Stimulated activated CD4-positive, alpha-beta T cell treated with anti-CD3 and anti-CD28 coated beads, Interleukin-2, amount 100 ng/mL, for 24 hours (primary cell): ENCODE data around the gene RPGR.

Experiments used
- DNase-seq, 2 donors: peaks; one replicate each; pipeline ENCODE4 v3.0.0-alpha.2; 2020

RPGR gene, protein sequence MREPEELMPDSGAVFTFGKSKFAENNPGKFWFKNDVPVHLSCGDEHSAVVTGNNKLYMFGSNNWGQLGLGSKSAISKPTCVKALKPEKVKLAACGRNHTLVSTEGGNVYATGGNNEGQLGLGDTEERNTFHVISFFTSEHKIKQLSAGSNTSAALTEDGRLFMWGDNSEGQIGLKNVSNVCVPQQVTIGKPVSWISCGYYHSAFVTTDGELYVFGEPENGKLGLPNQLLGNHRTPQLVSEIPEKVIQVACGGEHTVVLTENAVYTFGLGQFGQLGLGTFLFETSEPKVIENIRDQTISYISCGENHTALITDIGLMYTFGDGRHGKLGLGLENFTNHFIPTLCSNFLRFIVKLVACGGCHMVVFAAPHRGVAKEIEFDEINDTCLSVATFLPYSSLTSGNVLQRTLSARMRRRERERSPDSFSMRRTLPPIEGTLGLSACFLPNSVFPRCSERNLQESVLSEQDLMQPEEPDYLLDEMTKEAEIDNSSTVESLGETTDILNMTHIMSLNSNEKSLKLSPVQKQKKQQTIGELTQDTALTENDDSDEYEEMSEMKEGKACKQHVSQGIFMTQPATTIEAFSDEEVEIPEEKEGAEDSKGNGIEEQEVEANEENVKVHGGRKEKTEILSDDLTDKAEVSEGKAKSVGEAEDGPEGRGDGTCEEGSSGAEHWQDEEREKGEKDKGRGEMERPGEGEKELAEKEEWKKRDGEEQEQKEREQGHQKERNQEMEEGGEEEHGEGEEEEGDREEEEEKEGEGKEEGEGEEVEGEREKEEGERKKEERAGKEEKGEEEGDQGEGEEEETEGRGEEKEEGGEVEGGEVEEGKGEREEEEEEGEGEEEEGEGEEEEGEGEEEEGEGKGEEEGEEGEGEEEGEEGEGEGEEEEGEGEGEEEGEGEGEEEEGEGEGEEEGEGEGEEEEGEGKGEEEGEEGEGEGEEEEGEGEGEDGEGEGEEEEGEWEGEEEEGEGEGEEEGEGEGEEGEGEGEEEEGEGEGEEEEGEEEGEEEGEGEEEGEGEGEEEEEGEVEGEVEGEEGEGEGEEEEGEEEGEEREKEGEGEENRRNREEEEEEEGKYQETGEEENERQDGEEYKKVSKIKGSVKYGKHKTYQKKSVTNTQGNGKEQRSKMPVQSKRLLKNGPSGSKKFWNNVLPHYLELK

DNA sequence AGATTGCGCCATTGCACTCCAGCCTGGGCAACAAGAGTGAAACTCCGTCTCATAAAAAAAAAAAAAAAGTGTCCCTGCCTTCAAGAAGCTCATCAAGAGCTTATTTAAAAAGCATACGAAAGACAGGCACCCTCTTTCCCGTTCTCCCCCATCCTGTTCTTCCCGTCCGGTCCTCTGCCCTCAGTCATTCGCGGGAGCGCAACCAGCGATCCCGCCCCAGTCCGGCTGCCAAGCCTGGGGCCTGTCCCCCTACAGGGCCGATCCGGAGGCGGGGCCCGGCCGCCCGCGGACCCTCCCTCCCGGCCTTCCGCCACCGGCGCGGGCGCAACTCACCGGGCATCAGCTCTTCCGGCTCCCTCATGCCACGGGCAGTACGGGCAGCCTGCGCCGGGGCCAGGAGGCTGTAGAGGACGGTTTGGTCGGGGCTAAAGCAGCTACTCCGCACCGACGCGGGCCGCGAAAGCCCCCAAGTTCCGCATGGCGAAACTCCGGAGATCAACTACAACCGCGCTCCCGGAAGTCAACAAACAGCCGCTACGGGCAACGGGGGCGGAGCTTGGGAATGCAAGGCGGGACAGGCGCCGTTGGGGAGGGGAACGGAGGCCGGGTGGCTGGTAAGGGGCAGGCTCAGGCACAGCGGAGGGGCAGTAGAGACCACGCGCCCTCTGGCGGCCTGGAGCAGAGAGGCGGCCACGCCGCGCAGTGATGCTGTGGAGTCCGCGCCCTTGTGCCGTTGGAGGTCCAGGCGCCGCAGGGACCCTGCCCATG is at the start of gene RPGR:
Gene RPGR (minus strand): TSS at position 503 of the 768 bp plus-strand sequence. CDS start 142 bp downstream, at position 361.
- peak; percentile 90 for DNase-seq

DNA sequence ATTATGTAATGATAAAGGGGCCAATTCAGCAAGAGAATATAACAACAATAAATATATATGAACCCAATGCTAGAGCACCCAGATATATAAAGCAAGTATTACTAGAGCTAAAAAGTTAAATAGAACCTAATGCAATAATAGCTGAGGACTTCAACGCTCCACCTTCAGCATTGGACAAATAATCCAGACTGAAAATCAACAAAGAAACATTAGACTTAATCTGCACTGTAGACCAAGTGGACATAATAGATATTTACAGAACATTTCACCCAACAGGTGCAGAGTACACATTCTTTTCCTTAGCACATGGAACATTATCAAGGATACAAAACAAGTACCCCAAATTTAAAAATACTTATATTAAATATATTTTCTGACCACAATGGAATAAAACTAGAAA is 49.4 kb upstream of the RPGR start:
- DNase-seq: no peak

DNA sequence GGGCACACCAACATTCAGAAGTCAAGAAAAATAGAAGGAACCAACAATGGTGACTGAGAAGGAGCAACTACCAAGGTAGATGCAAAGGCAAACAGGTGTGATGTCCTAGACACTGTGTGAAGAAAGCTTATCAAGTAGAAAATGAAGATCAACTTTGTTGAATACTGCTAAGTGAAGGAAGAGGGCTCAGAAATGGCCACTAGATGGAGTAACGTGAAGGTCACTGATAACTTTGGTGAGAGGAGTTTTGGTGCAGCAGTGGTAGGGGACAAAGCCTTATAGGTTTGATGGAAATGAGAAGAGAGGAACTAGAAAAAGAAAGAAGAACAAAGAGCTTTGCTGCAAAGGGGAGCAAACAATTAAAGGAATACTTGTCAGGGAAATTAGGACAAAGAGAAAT is 48.6 kb upstream of the RPGR start:
- DNase-seq: no peak

DNA sequence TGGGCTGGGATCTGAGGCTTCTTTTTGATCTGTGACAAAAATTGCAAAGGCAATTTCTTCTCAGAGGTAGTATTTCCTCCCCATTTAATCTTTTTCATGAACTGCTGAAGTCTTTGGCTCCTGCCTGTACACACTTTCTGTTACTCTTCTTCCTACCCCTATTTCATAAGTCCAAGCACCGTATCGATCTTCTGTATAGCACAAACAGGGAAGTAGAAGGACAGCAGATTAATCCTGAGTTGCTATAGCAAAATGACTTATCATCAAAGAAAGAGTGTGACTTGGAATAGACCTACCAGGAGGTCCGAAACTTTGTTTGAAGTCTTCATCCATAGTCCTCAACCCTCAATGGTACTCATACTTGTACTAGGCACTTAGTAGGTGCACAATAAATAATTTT is 47.1 kb upstream of the RPGR start:
- DNase-seq: no peak

DNA sequence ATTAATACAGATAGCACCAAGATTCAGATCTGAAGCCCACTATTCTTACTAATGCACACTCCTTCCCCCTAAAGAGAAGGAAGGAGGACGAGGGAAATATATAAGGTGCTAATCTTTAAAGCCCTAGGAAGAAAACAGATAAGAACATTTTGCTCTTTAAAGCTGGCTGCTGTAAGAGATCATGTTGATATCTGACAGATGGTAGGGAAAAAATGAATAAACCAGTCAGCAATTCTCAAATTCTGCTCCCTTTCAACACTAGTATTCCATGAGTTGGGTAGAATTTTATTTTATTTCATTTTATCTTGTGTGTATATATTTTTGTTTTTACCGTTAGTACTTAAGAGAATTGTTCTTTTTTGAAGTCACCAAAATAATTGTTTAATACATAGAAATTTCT is 44.3 kb upstream of the RPGR start:
- no peak for DNase-seq

DNA sequence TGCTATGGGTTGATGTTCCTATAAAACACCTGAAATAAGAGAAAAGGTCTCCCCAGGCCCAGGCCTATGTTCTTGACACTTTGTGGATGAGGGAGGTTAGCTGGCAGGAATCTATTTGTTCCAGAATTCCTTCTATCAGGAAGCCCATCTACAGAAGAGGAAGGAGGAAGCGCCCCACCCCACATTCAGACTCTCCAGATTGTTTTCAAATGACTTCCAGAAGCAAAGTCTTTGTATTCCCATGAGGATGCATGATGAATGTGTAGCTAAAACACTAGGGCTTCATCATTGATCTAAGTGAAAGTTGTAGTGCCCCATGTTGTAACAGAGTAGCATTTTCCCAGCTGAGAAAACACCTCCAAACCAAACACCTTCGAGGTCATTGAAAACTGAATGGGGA is 41.5 kb upstream of the RPGR start:
- no peak for DNase-seq

DNA sequence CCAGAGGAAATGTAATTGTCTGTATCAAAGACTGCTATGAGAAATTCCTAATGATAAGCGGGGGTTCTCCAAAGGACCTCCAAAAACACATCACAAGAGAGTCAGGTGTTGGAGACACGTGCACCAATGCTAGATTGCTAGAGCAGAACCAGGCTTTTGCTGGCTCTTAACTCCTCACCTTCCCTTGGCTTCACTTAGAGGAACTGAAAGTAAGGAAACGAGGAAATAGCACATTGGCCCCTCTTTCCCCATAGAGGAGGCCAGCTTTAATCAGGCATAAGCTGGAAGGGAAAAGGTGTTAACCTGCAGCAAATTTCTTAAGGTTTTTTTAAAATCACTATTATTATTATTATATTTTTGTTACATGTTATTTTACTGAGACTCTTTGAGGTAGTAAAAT is 38.6 kb upstream of the RPGR start:
- no peak for DNase-seq

DNA sequence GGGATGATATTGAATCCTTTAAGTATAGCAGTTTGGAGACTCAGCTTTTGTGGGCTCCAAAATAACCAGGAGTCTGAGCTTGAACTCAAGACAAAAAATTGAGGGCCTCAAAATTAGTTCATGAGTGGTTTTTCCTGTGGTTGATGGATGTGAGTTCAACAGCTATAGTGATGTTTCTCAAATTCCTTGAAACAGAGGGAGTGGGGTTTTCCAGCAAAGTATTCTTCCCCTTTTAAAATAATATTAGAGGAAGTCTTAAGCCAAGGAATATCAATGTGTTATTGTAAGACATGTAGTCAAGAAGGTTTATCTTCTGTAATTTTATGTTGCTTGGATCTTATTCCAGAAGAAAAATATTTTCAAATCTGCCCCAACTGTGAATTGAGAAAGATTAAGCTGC is 35.7 kb upstream of the RPGR start:
- DNase-seq: no peak

DNA sequence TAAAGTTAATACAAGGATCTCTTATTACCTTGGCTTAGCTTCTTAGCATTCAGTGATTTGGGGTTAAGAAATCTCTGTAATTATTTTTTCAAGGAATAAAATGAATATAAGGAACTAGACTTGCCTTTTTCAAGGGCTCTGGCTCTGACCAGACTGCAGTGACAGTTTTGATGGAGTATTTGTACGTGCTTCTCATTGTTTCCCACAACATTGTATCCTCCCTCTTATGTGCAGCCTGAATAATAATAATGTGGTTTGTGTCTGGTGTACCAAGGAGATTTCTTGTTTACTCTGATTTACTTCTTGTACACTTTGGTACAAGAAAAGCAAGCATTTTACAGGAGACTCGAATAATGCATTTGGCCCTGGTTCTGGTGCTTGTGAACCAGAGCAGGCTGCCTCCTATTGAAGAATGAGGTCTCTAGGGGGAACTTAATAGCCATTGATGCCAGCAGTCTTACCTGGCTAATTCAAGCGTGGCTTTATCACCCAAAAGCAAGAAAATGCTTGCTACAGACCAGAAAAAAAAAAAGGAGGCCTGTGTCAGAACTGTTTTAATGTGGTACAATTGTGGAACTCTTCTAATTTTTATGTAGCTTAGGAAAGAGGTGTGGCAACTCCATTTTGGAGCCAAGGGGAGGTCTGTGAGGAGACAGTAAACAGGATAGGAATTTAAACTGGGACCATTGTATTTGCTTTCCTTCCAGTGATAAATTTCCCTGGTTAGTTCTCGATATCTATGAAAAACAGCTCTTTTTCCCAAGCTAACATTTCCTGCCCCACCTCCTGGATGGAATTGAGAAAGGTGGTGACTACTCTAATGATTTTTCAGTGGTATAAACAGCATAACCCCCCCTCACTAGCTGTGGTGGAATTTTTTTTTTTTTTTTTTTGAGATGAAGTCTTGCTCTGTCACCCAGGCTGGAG is 30.7 kb upstream of the RPGR start:
- DNase-seq: no peak

DNA sequence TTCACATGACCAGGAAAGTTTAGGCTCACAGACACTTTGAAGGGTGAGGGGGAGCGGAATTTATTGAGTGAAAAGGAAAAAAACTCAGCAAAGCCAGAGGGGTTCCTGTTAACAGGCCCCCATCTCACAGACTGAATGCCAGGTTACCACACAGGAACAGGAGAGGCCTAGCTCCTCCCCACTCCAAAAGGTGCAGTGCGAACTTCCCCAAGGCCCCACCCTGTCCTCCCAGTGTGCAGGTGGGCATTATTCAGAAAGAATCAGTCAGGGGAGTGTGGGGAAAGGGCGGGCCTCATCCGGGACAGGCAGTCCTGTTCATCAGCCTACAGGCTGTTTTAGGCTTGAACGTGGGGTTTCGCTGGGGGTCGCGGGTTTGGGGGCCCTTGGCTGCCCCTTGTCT is 29.1 kb upstream of the RPGR start:
- no peak for DNase-seq

DNA sequence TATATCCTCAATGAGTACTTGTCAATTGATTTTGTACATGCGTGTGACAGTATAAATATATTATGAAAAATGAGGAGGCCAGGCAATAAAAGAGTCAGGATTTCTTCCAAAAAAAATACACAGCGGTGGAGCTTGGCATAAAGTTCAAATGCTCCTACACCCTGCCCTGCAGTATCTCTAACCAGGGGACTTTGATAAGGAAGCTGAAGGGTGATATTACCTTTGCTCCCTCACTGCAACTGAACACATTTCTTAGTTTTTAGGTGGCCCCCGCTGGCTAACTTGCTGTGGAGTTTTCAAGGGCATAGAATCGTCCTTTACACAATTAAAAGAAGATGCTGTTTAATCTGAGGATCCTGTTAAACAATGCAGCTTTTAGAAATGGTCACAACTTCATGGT is 25.1 kb upstream of the RPGR start, which contains the start of gene OTC:
Gene OTC (plus strand): TSS at position 243 of the 400 bp plus-strand sequence. CDS start 93 bp downstream, at position 336.
- no peak for DNase-seq

DNA sequence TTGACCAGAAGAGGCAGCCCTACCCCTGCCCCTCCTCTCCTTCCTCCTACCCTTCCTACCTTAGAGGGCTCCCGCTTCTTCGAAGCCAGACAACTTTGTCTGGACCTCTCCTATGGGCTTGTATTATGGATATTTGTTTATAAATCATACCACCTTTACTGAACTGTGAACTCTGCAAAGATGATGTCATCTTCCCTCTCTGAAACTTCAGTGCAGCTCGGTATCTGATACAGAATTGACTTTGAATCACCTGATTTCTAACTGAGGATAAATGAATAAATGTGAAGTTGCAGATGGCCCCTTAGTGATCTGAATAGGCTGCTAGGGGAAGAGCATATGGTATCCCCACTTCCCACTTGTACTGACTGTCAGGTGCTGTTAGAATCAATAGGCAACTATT is 24.0 kb upstream of the RPGR start:
- no peak for DNase-seq

DNA sequence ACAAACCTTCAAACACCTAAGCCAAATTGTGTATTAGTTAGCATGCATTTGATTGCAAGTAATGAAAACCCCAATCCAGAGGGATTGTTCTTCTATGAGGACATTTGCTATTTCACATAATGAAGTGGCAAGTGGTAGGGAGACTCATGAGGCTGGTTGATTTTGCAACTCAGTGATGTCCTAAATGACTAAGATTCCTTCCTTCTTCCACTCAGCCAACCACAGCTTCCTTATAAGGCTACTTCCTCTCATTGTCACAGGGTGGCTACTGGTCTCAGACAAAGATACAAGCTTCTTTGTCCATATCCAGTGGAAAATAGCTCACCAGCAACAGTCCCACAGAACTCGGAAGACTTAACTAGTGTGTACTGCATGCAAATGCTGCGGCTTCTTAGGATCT is 19.8 kb upstream of the RPGR start:
- DNase-seq: no peak

DNA sequence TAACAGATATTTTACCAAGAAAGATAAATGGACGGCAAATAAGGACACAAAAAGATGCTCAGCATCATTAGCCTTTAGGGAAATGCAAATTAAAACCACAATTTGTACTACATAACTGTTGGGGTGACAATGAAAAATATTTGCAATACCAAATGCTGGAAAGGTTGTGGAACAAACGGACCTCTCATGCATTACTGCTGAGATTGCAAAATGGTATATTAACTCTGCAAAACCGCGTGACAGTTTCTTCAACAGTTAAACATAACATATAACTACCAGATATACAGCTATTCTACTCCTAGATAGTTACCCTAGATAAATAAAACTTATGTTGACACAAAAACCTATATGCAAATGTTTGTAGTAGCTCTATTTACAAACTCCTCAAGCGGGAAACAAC is 18.8 kb upstream of the RPGR start:
- DNase-seq: no peak

DNA sequence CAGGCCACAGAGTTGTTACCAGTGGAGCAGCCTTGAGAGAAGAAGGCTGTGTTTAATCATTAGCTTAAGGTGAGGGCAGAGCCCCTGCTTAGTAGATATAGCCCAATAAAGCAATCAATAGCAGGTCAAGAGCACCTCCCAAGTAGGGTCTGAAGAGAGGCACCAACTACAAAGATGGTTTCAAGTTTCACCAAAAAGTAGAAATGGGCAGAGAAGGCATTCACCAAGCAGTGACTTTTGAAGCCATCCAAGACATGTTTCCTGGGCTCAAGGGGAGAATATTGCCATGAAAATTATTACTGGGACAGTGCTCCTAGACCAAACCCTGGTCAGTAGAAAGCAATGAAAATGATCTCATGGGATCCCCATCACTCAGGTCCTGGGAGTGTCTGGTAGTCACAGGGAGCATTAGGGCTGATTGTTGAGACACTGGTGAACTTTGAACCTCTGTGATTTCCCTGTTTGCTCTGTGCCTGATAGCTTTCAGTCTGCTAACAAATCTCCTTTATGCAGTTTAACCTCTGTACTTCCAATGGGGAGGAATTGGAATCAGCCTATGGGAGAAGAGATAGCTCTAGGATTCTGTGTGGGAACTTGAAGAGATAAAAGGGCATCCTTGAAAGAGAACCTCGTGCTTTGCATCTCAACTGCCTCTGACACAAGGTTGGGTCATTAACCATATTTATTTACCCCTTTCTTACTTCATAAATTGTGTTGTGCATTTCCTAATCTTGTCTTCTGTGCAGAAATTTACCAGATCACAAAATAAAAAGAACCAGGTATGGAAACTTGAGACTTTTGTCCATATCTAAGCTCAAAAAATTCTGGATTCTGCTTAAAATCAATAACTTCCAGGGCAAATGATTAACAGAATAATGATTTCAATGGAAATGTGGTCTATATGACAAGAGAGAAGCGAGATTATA is 15.8 kb upstream of the RPGR start:
- no peak for DNase-seq

DNA sequence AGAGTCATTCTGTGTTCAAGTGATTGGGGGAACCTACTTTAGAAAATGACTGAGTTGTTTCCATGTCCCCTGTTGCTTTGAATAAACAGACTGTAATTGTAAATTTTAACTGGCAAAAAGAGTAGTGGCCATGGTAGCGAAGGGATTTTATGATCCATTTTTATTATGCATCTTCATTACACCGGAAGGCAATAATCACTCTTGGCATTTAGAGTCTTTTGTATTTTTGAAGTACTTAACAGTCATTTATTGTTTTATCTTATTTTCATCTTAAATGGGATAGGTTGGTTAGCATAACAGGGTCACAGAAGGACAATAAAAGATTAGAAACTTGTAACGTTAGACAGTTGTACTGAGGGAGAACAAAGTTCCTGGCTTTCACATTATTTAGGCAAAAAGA is 14.1 kb upstream of the RPGR start:
- DNase-seq: no peak

DNA sequence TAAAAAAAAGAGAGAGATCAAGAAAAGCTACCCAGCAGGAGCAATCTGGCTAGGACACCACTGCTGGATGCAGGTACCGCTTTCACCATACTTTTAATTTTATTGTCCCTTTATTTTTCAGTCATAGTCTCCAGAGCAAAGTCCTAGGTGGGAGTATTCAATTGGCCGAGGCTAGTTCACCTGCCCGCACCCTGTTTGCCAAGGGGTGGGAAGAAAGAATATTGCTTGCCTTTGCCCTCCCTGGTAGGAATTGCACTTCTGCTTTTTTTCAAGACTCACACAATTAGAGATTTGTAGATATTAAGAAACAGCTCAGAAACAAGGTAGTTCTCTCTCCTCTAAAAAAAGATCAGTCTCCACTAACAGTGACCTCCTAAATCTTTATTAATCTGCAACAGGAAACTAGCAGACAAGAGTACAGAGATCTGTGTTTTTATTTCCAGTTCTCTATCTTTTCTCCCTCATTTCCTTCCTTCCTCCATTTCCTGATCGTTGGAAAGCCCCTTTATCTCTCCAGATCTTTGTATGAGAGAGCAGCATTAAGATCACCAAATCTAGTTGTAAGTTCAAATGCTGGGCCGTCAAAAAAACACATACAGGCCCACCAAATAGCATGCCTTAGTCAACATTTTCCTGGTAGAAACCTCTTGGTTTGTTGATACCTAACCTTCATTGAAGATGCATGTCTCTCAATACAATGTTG is 9.4 kb upstream of the RPGR start:
- no peak for DNase-seq

DNA sequence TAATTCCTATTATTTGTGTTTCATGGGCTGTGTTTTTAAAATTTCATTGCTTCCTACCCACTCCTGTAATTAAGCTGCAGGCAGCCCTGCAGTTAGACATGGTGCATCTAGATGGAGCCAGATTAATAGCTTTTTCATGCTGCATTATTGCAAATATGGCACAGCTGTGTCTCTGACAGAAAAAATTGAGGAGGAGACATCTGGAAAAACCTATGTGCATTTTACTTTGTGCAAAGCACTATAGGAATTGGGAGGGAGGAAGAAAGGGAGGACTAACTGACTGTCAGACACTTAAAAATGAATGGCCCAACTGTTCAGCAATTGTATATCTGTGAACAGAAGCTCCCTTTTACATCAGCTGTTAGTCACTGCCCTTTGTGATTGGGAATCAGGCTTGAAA is 8.1 kb upstream of the RPGR start:
- DNase-seq: no peak

DNA sequence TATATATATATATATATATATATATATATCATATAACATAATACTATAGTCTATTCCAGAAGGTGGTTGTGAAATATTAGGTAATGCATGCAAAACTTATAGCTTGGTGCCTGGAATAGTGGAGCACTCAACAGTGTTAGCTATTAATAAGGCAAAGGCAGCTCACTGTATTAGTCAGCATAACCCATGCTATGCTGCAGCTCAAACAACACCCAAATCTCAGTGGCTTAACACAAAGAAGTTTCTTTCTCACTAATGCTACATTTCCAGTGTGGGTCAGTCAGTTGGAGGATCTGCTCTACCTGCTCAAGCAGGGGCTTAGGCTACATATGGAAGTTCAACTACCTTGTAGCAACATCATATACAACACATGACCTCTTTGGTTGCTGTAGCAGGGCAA is 5.2 kb upstream of the RPGR start:
- no peak for DNase-seq

DNA sequence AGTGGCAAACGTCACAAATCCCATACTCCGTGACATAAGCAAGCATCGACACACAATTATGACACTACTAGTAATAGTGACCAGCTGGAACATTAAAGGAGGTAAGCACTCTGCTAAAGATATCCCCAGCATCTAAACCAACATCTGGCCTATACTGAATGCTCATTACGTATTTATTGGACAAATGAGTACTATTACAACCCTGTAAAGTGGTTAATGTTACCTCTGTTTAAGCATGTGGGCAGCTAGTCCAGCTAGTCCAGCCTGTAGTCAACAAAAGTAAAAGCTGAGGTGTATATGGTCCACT is 419 bp upstream of the RPGR start:
- no peak for DNase-seq
